Measurements from ENCODE around the gene TOR1AIP2.

DNA sequence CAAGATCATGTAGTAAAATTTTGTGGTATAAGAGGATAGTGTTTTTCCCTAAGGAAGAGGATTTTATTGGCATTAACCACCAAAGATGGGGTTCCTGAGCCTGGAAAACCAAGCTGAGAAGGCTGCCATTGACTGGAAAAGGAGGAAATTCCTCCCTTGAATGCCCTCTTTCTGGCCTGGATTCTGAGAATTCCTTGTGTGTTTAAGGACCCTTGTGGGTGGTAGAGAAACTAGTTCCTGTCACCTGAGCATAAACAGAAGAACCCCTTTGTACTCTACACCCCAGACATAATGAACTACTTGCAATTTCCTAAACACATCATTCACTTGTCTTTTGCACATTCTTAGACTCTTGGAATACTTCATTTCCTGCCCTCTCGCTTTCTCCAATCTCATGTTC, 43.9 kb upstream of the TOR1AIP2 start:
- TF ChIP-seq, protein P1, sequence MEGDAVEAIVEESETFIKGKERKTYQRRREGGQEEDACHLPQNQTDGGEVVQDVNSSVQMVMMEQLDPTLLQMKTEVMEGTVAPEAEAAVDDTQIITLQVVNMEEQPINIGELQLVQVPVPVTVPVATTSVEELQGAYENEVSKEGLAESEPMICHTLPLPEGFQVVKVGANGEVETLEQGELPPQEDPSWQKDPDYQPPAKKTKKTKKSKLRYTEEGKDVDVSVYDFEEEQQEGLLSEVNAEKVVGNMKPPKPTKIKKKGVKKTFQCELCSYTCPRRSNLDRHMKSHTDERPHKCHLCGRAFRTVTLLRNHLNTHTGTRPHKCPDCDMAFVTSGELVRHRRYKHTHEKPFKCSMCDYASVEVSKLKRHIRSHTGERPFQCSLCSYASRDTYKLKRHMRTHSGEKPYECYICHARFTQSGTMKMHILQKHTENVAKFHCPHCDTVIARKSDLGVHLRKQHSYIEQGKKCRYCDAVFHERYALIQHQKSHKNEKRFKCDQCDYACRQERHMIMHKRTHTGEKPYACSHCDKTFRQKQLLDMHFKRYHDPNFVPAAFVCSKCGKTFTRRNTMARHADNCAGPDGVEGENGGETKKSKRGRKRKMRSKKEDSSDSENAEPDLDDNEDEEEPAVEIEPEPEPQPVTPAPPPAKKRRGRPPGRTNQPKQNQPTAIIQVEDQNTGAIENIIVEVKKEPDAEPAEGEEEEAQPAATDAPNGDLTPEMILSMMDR (IDR thresholded peaks at IDR 0.05; ENCODE audit: borderline replicate concordance, extremely low read depth, low read length, poor library complexity, severe bottlenecking) = no peak
- TF ChIP-seq EZH2 (IDR thresholded peaks at IDR 0.05; ENCODE audit: borderline replicate concordance, low read depth, low read length, severe bottlenecking) = no peak
